HEK293 (cell line): ENCODE measurements around the gene MYO1E.

Source experiments
- CTCF ChIP-seq: fragments of 450-650 bp; formaldehyde crosslinking; IDR thresholded peaks from 2 replicates; pipeline ENCODE4 v1.5.1; 2016; ENCODE audit warnings: missing biosample characterization, missing genetic modification characterization
- REST ChIP-seq: fragments of 450-650 bp; formaldehyde crosslinking; IDR thresholded peaks from 2 replicates; pipeline ENCODE4 v1.5.1; 2016; ENCODE audit warnings: missing biosample characterization, missing genetic modification characterization
- ZBTB17 ChIP-seq: fragments of 450-650 bp; formaldehyde crosslinking; IDR thresholded peaks from 2 replicates; pipeline ENCODE4 v1.5.1; 2016; ENCODE audit warnings: missing biosample characterization, missing genetic modification characterization
- ZBTB21 ChIP-seq: fragments of 450-650 bp; formaldehyde crosslinking; IDR thresholded peaks from 2 replicates; pipeline ENCODE4 v1.5.1; 2017; ENCODE audit warnings: missing biosample characterization, missing genetic modification characterization
- ZFP3 ChIP-seq: fragments of 450-650 bp; formaldehyde crosslinking; IDR thresholded peaks from 2 replicates; pipeline ENCODE4 v1.5.1; 2016; ENCODE audit warnings: low read depth, missing biosample characterization, missing genetic modification characterization
- ZNF707 ChIP-seq: fragments of 450-650 bp; formaldehyde crosslinking; IDR thresholded peaks from 2 replicates; pipeline ENCODE4 v1.5.1; 2016; ENCODE audit warnings: missing biosample characterization, missing genetic modification characterization
- TF ChIP-seq, protein P1 (sequence below): fragments of 450-650 bp; formaldehyde crosslinking; conservative IDR thresholded peaks from 2 replicates; pipeline ENCODE4 v1.5.1; 2016; ENCODE audit warnings: low read depth, missing biosample characterization, missing genetic modification characterization

DNA sequence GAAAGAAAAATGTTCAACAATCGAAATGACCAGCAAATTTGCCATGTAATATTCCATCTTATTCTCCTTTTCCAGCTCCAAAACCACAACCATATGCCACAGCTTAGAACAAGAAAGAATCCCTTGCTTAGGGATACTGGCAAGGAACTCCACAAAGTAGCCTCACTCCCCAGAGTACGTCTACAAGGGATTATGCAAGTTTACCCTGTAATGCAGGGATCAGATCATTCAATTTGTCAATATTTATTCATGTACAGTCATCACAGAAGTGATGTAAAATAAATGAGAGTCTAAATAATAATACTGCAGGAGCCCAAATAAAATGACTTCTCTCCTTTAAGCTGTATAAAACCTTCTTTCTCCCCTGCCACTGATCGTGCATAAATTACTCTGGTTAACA, 23.5 kb upstream of the MYO1E start:
- TF ChIP-seq, protein P1, sequence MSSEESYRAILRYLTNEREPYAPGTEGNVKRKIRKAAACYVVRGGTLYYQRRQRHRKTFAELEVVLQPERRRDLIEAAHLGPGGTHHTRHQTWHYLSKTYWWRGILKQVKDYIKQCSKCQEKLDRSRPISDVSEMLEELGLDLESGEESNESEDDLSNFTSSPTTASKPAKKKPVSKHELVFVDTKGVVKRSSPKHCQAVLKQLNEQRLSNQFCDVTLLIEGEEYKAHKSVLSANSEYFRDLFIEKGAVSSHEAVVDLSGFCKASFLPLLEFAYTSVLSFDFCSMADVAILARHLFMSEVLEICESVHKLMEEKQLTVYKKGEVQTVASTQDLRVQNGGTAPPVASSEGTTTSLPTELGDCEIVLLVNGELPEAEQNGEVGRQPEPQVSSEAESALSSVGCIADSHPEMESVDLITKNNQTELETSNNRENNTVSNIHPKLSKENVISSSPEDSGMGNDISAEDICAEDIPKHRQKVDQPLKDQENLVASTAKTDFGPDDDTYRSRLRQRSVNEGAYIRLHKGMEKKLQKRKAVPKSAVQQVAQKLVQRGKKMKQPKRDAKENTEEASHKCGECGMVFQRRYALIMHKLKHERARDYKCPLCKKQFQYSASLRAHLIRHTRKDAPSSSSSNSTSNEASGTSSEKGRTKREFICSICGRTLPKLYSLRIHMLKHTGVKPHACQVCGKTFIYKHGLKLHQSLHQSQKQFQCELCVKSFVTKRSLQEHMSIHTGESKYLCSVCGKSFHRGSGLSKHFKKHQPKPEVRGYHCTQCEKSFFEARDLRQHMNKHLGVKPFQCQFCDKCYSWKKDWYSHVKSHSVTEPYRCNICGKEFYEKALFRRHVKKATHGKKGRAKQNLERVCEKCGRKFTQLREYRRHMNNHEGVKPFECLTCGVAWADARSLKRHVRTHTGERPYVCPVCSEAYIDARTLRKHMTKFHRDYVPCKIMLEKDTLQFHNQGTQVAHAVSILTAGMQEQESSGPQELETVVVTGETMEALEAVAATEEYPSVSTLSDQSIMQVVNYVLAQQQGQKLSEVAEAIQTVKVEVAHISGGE (tag by site-specific recombination) = no peak
- no peak for TF ChIP-seq CTCF
- TF ChIP-seq ZNF707 (tag by site-specific recombination) = no peak
- no peak for TF ChIP-seq REST (tag by site-specific recombination)
- TF ChIP-seq ZBTB21 (tag by site-specific recombination) = no peak
- TF ChIP-seq ZBTB17 (tag by site-specific recombination) = no peak
- no peak for TF ChIP-seq ZFP3
